Measurements from ENCODE around the gene TMEM201.

Gene TMEM201

GRCh38 chr1:9586147-9586766 lies 2.5 kb upstream of the TMEM201 start:
- Histone ChIP-seq H3K4me1 (peaks cover 0 to 15% (median 7%) of the 10 kb centered on the region in 4 donors), H3K36me3 (peaks cover 0 to 9% (median 7%) of the 10 kb centered on the region in 3 donors), H3K4me3 (no peak overlapping the region), H3K27me3 (no peaks in the 10 kb centered on the region), H3K27ac (no peak overlapping the region), H3K9me3 (no peaks in the 10 kb centered on the region)
- intact Hi-C loops (cut with DNase I; ENCODE audit: low total_unique reads) = no loop called here
- TF ChIP-seq CTCF (IDR thresholded peaks at IDR 0.05) = no peak
- DNase-seq = no peak

- Histone ChIP-seq H3K9me3 (no peaks in the 10 kb centered on the region), H3K27ac (peak overlapping the region; percentile 65 to 67), H3K4me1 (peaks cover 0 to 27% (median 9%) of the 10 kb centered on the region in 4 donors), H3K4me3 (peak overlapping the region; percentile 66 to 90), H3K36me3 (no peaks in the 10 kb centered on the region), H3K27me3 (no peaks in the 10 kb centered on the region)
- intact Hi-C loops (cut with DNase I; ENCODE audit: low total_unique reads) = no loop called here
- peak in 1 of 2 donors; percentile 66 for DNase-seq
- no peak for TF ChIP-seq CTCF (IDR thresholded peaks at IDR 0.05)
Measured at GRCh38 chr1:9589144-9589718, 520 bp downstream of the TMEM201 start.

- no peaks in the 10 kb centered on the region for H3K9me3 ChIP-seq
- H3K4me3 ChIP-seq = peak overlapping the region; percentile 66 to 90
- no peak for TF ChIP-seq CTCF (IDR thresholded peaks at IDR 0.05)
- H3K36me3 ChIP-seq = no peaks in the 10 kb centered on the region
- intact Hi-C loops (cut with DNase I; ENCODE audit: low total_unique reads) = no loop called here
- H3K27me3 ChIP-seq = no peaks in the 10 kb centered on the region
- no peak for DNase-seq
- H3K4me1 ChIP-seq = peaks cover 0 to 27% (median 9%) of the 10 kb centered on the region in 4 donors
- peak overlapping the region; percentile 65 to 67 for H3K27ac ChIP-seq
Measured at GRCh38 chr1:9589719-9590157, 1.0 kb downstream of the TMEM201 start.

- peaks cover 0 to 29% (median 9%) of the 10 kb centered on the region in 4 donors for H3K4me1 ChIP-seq
- DNase-seq = peak in 1 of 2 donors; percentile 58
Measured at GRCh38 chr1:9590201-9590600, 1.5 kb downstream of the TMEM201 start.

GRCh38 chr1:9590945-9591668 lies 2.4 kb downstream of the TMEM201 start:
- H3K4me3 ChIP-seq = no peak overlapping the region
- no peak overlapping the region for H3K27ac ChIP-seq
- H3K4me1 ChIP-seq = peaks cover 0 to 32% (median 9%) of the 10 kb centered on the region in 4 donors

More at GRCh38 chr1:9590201-9590600, 1.5 kb downstream of the TMEM201 start:
- H3K27ac ChIP-seq = no peak overlapping the region
- TF ChIP-seq CTCF (IDR thresholded peaks at IDR 0.05) = no peak
- no peaks in the 10 kb centered on the region for H3K36me3 ChIP-seq
- intact Hi-C loops (cut with DNase I; ENCODE audit: low total_unique reads) = no loop called here
- no peaks in the 10 kb centered on the region for H3K9me3 ChIP-seq
- H3K4me3 ChIP-seq = no peak overlapping the region
- no peaks in the 10 kb centered on the region for H3K27me3 ChIP-seq

More at GRCh38 chr1:9590945-9591668, 2.4 kb downstream of the TMEM201 start:
- peak in 1 of 2 donors; percentile 53 for DNase-seq
- peaks cover 0 to 6% (median 0%) of the 10 kb centered on the region in 3 donors for H3K36me3 ChIP-seq
- intact Hi-C loops (cut with DNase I; ENCODE audit: low total_unique reads) = no loop called here
- TF ChIP-seq CTCF (IDR thresholded peaks at IDR 0.05) = no peak
- H3K9me3 ChIP-seq = no peaks in the 10 kb centered on the region
- no peaks in the 10 kb centered on the region for H3K27me3 ChIP-seq

Measured in tibial artery (tissue), 4 donors.